ENCODE results near the gene CDK14.

Gene CDK14

DNA sequence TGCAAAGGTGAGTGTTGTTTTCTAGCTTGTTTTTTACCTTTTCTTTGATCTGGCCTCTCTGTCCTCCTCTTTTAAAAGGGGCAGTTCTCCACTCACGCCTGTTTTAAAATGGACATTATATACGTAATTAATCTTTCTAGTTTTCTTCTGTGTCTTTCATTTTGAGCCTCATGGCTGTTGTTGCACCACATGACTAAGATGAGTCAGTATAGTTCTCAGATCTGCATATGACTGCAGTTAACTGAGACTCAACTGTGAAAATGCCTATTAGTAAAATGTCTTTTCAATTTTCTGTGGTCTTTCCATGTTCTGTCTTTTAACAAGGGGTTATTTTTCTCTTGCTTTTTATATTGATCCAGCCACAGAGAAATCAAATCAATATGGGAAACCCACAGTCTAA is 296.1 kb downstream of the CDK14 start:
- Histone ChIP-seq H3K27ac (replicated peaks) (no peak overlapping the region), H3K27me3 (ENCODE audit: insufficient read depth, poor library complexity, severe bottlenecking) (no peaks in the 10 kb centered on the region), H3K4me3 (replicated peaks; ENCODE audit: insufficient read depth, low read length) (no peak overlapping the region)
- TF ChIP-seq SPI1 (IDR thresholded peaks at IDR 0.05; ENCODE audit: borderline replicate concordance, low read depth) = no peak
- TF ChIP-seq, protein P1, sequence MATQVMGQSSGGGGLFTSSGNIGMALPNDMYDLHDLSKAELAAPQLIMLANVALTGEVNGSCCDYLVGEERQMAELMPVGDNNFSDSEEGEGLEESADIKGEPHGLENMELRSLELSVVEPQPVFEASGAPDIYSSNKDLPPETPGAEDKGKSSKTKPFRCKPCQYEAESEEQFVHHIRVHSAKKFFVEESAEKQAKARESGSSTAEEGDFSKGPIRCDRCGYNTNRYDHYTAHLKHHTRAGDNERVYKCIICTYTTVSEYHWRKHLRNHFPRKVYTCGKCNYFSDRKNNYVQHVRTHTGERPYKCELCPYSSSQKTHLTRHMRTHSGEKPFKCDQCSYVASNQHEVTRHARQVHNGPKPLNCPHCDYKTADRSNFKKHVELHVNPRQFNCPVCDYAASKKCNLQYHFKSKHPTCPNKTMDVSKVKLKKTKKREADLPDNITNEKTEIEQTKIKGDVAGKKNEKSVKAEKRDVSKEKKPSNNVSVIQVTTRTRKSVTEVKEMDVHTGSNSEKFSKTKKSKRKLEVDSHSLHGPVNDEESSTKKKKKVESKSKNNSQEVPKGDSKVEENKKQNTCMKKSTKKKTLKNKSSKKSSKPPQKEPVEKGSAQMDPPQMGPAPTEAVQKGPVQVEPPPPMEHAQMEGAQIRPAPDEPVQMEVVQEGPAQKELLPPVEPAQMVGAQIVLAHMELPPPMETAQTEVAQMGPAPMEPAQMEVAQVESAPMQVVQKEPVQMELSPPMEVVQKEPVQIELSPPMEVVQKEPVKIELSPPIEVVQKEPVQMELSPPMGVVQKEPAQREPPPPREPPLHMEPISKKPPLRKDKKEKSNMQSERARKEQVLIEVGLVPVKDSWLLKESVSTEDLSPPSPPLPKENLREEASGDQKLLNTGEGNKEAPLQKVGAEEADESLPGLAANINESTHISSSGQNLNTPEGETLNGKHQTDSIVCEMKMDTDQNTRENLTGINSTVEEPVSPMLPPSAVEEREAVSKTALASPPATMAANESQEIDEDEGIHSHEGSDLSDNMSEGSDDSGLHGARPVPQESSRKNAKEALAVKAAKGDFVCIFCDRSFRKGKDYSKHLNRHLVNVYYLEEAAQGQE (IDR thresholded peaks at IDR 0.05; ENCODE audit: insufficient replicate concordance, low read depth) = no peak
- TF ChIP-seq POLR2AphosphoS5 (IDR thresholded peaks at IDR 0.05; ENCODE audit: low read depth) = no peak
- no peak for TF ChIP-seq GABPA (IDR thresholded peaks at IDR 0.05; ENCODE audit: low read depth)
- TF ChIP-seq, protein P2, sequence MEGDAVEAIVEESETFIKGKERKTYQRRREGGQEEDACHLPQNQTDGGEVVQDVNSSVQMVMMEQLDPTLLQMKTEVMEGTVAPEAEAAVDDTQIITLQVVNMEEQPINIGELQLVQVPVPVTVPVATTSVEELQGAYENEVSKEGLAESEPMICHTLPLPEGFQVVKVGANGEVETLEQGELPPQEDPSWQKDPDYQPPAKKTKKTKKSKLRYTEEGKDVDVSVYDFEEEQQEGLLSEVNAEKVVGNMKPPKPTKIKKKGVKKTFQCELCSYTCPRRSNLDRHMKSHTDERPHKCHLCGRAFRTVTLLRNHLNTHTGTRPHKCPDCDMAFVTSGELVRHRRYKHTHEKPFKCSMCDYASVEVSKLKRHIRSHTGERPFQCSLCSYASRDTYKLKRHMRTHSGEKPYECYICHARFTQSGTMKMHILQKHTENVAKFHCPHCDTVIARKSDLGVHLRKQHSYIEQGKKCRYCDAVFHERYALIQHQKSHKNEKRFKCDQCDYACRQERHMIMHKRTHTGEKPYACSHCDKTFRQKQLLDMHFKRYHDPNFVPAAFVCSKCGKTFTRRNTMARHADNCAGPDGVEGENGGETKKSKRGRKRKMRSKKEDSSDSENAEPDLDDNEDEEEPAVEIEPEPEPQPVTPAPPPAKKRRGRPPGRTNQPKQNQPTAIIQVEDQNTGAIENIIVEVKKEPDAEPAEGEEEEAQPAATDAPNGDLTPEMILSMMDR (IDR thresholded peaks at IDR 0.05; ENCODE audit: insufficient read depth, low read length) = no peak
- no peak for DNase-seq (ENCODE audit: low read depth in 1 of 2, low spot score in 1 of 2)

DNA sequence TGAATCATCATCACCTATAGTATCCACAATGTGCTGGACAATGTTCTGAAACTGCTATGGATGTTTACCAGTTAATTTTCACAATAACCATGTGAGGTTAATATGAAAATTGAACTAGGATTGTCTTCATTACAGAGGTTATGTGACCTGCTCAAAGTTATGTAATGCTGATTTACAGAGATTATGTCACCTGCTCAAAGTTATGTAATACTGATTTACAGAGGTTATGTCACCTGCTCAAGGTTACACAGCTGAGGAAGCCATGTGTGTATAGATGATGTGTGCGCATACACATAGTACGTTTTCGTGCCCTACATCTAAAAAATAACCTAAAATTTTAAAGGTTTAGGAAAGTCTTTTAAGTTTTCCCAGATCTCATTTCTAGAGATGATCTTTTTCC is 298.0 kb downstream of the CDK14 start:
- DNase-seq (ENCODE audit: low read depth in 1 of 2, low spot score in 1 of 2) = no peak
- H3K27me3 ChIP-seq (ENCODE audit: insufficient read depth, poor library complexity, severe bottlenecking) = no peaks in the 10 kb centered on the region
- no peak overlapping the region for H3K27ac ChIP-seq (replicated peaks)
- no peak overlapping the region for H3K4me3 ChIP-seq (replicated peaks; ENCODE audit: insufficient read depth, low read length)
- no peak for TF ChIP-seq SPI1 (IDR thresholded peaks at IDR 0.05; ENCODE audit: borderline replicate concordance, low read depth)
- TF ChIP-seq, protein P1 (IDR thresholded peaks at IDR 0.05; ENCODE audit: insufficient replicate concordance, low read depth) = no peak
- TF ChIP-seq, protein P2 (IDR thresholded peaks at IDR 0.05; ENCODE audit: insufficient read depth, low read length) = no peak
- TF ChIP-seq GABPA (IDR thresholded peaks at IDR 0.05; ENCODE audit: low read depth) = no peak
- no peak for TF ChIP-seq POLR2AphosphoS5 (IDR thresholded peaks at IDR 0.05; ENCODE audit: low read depth)

DNA sequence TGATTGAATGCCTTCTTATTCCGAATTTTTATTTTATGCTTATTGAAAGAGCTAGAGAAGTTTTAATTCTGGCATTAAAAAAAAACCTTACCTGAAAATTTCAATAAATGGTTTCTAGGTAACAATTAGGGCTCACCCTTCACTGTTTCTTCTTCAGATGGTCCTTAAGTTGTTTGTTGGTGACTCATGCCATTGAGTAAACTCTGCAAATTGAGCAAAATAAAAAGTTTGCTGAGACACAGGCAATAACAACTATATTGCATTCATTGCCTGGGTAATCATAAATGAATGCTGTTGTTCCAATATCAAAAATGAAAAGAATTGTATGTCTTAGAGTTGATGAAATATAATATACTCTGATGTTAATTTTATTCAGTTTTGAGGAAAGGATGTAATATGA is 300.3 kb downstream of the CDK14 start:
- TF ChIP-seq POLR2AphosphoS5 (IDR thresholded peaks at IDR 0.05; ENCODE audit: low read depth) = no peak
- TF ChIP-seq GABPA (IDR thresholded peaks at IDR 0.05; ENCODE audit: low read depth) = no peak
- TF ChIP-seq, protein P2 (IDR thresholded peaks at IDR 0.05; ENCODE audit: insufficient read depth, low read length) = no peak
- TF ChIP-seq, protein P1 (IDR thresholded peaks at IDR 0.05; ENCODE audit: insufficient replicate concordance, low read depth) = no peak
- no peak for TF ChIP-seq SPI1 (IDR thresholded peaks at IDR 0.05; ENCODE audit: borderline replicate concordance, low read depth)
- no peak overlapping the region for H3K4me3 ChIP-seq (replicated peaks; ENCODE audit: insufficient read depth, low read length)
- DNase-seq (ENCODE audit: low read depth in 1 of 2, low spot score in 1 of 2) = no peak
- no peak overlapping the region for H3K27ac ChIP-seq (replicated peaks)
- H3K27me3 ChIP-seq (ENCODE audit: insufficient read depth, poor library complexity, severe bottlenecking) = no peaks in the 10 kb centered on the region
